Measurements from ENCODE around the gene LAMA5.

- TF ChIP-seq CTCF (IDR thresholded peaks at IDR 0.05; ENCODE audit: borderline replicate concordance, extremely low read depth, low read length, poor library complexity, severe bottlenecking) (no peak), EZH2 (IDR thresholded peaks at IDR 0.05; ENCODE audit: borderline replicate concordance, low read depth, low read length, severe bottlenecking) (no peak)
These were observed 32.2 kb downstream of the LAMA5 start for GRCh38 chr20:62334881-62335280.
